HG02970 (cell line): ENCODE data around the gene CD79A.

Experiments used
- ATAC-seq: cut with Tn5 transposase; IDR thresholded peaks from one replicate; pipeline ENCODE4 v1.9.1; 2021; ENCODE audit warnings: mild to moderate bottlenecking, moderate library complexity, moderate number of reproducible peaks; ENCODE audit not compliant: unreplicated experiment, low FRiP score

Gene CD79A

DNA sequence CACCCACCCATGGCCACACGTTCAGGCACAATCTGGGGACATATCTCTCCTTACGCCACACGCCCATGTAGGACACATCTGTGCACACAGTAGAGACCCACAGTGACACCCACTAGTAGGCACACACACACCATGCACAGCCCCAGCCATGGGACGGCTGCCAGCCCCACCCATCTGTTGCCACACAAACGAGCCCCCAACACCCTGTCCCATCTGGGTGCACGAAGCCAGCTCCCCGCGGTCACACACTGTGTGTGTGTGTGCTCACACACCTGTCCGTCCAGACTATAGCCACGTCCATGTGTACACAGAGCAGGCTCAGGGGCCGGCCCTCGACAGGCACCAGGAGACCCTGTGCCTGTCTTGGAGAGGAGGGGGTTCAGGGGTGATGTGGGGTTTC lies 40.6 kb downstream of the CD79A start:
- no peak for ATAC-seq

DNA sequence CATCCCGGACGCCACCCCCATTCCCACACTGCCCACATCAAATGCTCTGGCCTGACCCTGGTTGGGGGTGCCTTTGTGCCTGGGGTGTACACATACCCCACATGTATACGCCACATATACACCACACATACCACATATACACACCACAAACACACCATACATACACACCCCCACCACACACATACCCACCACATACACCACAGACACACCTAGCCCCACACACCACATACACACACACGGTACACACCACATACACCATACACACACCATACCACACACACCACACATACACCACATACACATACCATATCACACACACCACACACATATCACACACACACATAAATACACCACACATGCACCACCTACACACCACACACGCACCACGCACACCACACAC lies 41.0 kb downstream of the CD79A start:
- ATAC-seq = no peak

DNA sequence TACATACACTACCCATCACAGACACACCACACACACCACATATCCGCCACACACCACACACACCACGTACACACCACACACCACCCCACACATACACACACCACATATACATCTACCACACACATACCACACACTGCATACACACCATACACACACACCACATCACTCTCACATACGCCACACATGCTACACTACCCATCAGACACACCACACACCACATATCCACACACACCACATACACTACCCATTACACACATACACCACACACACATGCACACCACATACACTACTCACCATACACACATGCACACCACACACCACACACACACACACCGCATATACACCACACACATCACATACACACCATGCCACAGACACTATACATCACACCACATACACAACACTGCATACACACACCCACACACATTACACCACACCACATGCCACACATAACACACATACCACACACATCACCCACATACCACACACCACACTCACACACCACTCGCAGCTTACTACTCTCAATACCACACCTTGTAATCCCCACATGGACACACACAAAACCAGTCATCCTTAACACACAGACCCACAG lies 41.7 kb downstream of the CD79A start:
- no peak for ATAC-seq

DNA sequence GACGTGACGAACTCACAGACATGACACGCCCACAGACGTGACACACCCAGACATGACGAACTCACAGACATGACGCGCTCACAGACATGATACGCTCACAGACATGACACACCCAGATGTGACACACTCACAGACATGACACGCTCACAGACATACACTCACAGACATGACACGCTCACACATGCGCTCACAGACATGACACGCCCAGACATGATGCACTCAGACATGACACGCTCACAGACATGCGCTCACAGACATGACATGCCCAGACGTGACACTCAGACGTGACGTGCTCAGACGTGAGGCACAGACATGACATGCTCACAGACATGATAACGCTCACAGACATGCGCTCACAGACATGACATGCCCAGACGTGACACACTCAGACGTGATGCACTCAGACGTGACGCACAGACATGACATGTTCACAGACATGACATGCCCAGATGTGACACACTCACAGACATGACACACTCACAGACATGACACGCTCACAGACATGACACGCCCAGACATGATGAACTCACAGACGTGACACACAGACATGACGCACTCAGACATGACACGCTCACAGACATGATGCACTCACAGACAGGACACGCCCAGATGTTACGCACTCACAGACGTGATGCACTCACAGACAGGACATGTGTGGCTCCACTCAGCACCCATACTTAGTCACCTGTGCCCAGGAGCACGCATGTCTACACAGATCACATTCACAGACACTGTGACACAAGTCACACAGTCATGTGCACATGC lies 43.1 kb downstream of the CD79A start:
- no peak for ATAC-seq

DNA sequence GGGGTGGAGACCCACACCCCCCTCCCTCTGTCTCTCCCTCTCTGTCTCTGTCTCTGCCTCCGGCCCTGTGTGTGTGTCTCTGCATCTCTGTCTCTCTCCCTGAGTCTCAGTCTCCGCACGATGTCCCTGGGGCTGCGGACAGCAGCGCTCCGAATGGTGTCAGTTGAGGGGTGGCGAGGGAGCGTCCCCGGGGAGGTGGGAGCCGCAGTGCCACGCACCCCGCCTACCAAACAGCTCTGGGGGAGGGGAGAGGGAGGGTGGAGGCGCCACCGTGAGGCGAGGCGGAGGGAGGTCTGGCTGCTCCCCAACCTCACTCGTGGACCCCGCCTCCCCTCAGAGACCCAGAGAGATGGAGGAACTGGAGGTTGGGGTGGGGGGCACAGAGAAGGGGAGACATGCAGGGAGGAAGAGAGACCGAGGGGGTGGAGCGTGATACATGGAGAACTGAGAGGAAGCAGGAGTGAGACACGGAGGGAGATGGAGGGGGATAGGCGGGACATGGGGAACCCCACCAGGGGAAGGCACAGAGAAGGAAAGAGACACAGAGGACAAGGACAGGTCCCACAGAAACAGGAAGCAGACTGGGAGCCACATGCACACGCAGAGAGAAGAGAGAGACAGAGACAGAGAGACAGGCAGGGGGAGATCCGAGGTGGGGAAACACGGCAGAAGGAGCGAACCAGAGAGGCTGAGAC lies 44.0 kb downstream of the CD79A start:
- ATAC-seq = no peak

DNA sequence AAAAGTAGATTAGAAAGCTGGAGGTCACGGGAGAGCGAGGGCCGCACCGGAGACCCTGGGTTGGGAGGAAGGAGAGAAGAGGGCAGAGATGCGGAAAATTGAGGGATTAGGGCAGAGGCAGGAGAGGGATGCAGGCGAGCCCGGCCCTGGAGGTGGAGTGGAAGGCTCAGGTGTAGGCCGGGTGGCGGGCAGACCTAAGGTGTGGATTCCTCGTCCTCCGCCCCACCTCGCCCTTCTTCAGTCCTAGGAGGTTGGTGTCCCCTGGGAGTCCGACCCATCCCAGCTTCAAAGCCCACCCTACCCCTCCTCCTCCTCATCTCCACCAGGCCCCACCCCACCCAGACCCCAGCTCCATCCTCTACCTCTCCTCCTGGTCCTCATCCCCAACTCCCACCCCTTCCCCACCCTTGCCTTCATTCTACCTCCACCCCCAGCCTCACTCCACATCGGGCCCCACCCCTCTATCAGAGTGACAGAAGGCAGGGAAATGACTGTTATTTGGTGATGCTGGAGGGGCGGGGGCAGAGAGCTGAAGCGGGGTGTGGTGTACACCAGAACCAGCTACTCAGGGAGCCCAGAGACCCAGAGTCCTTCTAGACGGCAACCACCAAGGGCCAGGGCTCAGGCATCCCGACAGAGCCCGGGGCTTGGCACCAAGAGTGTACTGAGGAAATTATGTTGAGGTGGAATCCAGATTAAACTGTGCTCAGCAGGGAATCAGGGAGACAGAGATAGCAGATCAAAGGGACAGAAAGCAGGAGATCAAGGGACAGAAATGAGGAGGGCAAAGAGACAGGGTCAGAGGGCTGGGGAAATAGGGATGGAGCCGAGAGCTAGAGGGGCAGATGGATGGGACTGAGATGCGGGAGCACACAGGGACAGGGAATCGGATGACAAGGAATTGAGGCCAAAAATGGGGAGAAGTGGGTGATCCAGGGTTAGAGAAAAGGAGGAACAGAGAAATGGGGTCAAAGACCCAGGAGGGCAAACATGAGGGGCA lies 44.8 kb downstream of the CD79A start:
- ATAC-seq = no peak

DNA sequence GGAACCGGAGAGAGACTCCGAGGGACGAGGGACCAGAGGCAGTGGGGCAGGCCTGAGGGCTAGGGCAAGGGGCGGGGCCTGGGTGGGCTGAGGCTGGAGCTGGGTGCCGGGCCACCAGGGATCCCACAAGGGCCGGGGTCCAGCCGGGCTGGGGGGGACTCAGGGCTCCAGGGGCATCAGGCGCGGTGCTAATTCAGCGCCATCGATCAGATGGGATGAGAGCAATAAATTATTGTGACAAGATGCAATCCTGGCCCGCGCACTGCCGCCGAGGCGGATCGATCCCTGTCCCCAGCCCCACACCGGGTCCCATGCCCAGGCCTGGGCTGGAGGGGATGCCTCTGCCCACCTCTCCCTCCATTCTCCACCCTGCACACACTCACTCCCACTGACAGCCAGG lies 45.5 kb downstream of the CD79A start:
- ATAC-seq = no peak

DNA sequence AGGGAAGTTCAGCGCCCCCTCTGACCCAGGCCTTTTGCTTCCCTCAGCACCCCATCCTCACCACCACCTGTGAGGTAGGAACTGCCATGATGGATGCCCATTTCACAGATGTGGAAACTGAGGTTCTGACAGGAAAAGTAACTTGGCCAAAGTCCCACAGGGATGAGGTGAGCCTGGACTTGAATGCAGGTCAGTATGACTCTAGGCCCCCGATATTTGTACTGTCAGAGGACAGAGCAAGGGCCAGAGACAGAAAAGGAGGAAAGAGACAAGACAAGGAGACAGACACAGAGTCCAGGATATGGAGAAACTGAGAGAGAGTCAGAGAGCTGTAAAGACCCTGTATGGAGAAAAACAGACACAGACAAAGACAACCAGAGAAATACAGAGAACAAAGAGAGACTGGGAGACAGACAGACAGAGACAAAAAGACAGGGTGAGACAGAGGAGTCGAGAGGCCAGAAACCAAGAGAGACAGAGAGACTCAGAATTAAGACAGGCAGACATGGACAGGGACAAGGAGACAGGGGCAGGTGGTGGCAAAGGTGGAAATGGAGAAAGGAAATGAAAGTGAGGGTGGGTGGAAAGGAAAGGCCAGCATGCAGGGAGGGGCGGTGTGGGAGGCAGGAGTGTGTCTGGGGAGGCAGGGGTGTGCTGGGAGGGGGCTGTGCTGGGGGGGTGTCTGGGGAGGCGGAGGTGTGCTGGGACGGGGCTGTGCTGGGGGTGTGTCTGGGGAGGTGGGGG lies 46.1 kb downstream of the CD79A start:
- ATAC-seq = no peak

DNA sequence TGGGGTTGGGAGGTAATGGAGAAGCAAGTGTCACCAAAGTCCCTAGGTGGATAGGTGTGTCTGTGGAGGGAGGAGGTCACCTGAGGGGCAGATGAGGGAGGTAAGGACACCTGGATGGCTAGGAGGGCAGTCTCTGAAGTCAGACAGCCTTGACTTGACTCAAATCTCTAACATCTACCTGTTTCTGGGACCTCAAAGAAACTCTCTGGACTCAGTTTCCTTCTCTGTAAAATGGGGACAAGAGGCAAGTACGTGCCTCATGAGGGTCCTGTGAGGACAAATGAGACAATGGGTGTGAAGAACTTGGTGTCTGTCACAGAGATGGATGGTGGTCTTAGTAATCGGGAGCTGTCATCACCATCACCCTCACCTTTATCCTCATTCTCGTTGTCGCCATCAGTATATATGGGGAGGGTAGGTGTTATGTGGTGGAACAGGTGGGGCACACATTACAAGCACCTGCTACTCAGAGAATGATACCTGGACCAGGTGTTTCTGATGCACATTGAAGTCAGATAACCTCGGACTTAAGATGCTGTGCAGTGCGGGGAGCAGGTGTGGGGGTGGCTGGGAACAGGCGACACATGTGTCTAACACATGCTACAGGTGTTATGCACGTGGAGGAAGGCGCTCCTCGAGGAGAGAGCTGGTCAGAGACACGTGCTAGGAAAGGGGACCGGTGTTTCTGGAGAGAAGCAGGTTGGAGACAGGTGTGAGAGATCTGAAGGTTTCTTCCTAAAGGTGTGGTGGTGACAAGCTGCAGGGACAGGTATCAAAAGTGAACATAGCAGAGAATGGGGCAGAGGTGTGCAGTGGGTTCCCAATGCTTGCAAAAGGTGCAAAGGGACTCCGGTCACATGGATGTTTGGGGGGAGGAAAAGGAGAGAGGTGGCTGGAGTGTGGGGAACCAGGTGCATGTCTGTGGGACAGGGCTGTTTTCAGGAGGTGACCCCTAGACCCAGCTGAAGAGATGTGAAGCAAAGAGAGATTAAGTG lies 47.4 kb downstream of the CD79A start:
- no peak for ATAC-seq

DNA sequence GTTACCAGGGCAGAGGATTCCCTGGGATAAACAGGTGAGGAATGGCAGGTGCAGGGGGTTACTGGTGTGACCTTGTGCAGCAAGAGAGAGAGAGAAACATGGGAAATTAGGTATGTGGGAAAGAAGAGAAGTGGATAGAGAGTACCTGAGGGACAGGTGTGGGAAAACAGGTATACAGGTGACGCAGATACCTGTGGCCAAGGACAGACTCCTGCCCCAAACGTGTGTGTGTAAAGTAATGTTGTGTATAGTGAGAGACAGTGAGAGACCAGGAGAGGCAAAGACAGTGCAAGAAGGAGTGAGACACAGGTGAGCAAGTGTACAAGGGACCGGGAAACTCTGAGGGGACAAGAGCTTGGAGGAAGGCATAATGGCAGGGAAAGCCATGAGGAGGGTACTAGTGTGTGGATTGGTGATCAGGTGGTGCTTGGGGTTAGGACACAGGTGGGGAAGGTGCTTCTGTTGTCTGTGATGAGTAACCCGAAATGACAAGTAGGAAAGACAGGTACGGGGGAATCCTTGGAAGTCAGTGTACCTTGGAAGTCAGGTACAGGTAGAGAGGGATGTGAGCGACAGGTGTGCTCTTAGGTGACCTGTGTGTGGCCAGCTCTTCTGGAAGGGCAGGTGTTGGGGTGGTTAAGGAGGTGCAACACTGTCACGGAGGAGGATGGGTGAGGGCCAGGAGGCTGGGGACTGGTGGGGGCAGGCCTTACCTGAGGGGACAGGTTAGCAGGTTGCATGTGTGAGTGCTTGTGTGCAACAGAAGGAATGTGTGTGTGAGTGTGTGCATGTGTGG lies 48.3 kb downstream of the CD79A start:
- no peak for ATAC-seq

DNA sequence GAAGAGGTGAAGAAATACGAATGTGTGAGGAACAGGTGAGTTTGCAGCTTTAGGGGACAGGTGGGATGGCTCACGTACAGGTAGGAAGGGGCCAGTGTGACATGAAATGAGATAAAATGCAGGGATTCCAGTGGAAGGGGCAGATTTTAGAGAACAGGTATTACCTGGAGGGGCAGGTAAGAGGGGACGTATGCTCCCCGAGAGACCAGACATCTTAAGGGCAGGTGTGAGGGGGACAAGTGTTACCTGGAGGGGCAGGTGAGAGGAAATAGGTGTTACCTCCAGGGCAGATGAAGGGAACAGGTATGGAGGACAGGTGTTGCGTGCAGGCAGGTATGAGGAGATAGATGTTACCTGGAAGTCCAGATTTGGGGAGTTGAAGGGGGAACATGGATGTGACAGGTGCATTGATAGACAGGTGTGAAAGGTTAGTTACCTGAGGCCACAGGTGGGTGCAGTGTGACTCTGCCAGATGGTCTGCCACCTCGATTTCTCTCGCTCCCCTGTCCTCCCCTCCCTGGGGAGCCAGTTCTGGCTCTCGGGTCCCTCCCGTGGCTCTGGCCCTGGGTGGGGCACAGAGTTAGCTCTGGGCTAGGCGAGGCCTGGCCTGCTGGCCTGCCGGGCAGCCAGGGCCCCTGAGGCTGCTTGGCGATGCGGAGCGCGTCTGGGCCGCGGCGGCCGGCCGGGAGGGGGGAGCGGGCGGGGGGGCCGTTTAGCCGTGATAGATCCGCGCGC lies 49.1 kb downstream of the CD79A start:
- no peak for ATAC-seq

DNA sequence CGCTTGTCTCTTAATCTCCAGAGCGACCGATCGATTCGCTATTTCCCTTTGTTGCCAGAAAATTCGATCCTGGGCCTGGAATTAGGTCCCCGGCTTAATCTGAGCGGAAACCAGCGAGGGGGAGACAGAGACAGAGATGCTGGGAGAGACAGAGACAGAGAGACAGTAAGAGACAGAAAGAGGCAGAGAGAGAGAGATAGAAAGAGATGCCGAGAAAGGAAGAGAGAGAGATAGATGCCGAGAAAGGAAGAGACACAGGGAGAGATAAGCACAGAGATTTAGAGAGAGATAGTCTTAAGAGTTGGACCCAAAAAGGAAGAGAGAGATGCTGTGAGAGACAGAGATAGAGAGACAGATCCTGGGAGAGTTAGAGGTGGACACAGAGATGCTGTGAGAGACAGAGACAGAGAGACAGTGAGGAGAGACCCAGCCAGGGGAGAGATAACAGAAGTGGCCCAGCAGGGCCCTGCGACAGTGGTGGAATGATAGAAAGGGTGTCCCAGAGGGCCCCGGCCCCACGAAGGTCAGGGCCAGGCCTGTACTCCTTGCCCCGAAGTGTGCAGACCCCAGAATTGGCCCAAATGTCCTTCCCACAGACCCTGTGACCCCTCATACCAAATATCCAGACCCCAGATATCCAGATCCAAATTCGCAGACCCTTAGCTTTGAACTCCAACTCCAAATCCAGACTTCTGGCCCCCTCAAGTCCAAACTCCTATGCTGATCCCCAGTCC lies 49.9 kb downstream of the CD79A start:
- ATAC-seq = no peak

DNA sequence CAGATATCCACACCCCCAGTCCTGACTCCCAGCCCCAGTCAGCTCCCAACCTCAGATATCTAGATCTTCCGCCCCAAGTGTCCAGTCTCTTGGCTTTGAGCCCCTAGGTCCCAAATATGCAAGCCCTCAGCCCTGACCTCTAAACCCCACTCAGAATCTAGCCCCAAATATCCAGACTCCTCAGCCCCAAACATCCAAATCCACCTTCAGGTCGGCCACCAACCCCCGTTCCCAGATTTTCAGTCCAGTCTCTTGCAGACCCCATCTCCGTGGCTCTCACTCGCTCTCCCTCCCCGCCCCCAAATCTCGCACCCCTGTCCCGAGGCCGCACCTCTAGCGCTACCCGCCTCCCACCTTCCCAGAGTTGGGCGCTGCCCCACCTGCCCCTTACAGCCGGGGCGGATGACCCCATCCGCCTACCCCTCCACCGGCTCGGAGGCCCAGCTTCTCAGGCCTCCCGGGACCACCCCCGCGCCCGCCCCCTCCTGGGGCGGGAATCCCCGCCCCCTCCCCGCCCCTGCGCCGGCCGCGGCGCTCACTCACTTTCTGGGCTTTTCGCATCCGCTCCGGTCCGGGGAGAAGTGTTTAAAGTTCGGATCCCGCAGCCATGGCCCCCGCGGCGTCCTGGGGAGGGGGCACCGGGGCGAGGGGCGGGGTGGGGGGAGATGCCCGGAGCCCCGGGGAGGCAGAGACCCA lies 50.6 kb downstream of the CD79A start:
- ATAC-seq = no peak

DNA sequence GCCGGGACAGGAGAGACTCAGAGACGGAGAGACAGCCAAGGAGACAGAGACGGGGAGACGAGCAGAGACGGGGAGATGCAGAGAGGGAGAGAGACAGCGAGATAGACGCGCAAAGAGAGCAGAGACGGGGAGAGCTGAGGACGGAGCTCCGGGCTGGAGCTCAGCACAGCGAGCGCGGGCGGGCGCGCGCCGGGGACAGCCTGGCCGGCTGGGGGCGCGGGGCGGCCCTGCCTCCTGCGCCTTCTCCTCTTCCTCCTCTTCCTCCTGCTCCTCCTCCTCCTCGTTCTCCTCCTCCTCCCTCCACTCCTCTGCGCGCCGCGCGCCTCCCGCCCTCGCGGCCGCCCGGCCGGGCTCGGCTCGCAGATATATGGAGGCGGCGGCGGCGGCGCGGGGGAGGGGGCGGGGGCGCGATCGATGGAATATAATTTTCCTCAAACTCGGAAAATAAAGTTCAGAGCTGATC lies 51.2 kb downstream of the CD79A start, which contains the start of gene ERFL:
Gene ERFL, minus strand, starts transcription at position 229 of the 463 bp plus-strand sequence. CDS start 15,530 bp downstream, outside the sequence.
- no peak for ATAC-seq

DNA sequence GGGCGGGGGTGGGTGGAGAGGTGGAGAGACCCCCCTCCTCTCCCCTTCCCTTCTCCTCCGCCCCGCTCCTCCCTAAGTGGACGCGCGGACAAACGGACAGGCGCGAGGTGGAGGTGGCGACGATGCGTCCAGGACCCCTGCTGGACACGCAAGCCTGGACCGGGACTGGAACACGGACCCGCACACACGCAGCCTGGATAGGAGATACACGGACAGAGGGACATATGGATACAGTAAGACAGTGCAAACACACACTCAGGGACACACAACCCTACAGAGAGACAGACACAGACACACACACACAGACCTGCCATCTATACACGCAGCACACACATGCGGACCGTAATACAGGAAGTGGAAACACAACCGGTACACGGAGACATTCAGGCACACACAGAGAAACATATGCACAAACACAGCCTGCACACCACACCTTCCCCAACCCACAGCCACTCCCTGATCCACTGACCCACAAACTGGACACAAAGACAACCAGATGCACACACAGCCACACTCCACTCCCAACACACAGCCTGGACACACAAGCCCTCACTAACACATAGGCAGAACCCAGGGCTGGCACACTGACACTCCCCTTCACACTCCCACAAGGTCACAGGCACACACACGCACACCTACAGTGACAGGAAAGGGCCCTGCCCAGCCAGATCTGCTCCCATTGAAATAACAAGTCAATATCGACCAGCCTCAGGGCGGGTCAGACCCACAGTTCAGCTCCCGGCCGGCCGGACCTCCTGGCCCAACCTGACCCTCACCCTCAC lies 51.9 kb downstream of the CD79A start:
- ATAC-seq = no peak
